Hypothalamus (tissue), 51 donors: Measurements from ENCODE around the gene CPSF3.

Experiments used
- DNase-seq, 51 donors: peaks; one replicate each; lab custom pipeline; 2025; lab: John Stamatoyannopoulos, UW

The CPSF3 gene

DNA sequence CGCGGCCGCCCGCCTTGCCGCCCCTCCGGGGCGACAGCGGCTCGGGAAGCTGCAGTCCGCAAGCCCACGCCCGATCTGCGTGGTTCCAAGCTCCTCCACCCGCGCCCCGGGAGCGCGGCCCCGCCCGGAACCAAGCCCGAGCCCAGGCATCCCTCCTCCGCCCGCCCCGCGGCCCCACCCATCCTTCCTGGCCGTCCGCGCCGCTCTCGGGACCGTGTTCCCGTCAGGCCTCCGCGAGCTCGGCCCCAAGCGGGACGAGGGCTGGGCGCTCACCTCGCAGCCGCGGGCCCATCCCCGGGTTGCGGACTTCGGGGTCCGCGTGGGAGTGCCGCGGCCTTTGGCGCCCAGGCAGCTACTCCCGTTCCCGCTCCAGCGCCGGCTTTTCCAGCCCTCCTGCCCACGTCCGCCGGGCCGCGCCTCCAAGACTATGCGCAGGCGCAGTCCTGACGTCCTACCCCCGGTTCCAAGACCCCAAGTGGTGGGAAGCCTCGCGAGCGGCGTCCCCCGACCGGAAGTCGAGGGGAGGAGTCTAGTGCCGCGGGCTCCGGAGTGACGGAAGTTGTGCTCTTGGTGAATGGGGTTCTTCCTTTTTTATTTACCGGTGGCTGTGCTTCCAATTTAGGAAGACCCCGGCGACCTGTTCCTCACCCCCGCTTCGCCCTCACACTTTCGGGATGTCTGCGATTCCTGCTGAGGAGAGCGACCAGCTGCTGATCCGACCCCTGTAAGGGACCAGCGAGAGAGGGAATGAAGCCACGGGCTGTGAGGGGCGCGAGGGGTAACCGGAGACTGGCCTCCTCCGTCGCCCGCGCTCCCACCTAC, at the start of gene CPSF3, which contains the start of gene ITGB1BP1:
CPSF3 (plus strand) TSS at position 555 of the 822 bp plus-strand sequence; CDS start at position 675, 120 bp downstream.
ITGB1BP1 (minus strand) TSS at position 429 of the 822 bp plus-strand sequence. CDS start 4,831 bp downstream, outside the sequence.
- peak; percentile 74 to 98 (median 95) for DNase-seq

DNA sequence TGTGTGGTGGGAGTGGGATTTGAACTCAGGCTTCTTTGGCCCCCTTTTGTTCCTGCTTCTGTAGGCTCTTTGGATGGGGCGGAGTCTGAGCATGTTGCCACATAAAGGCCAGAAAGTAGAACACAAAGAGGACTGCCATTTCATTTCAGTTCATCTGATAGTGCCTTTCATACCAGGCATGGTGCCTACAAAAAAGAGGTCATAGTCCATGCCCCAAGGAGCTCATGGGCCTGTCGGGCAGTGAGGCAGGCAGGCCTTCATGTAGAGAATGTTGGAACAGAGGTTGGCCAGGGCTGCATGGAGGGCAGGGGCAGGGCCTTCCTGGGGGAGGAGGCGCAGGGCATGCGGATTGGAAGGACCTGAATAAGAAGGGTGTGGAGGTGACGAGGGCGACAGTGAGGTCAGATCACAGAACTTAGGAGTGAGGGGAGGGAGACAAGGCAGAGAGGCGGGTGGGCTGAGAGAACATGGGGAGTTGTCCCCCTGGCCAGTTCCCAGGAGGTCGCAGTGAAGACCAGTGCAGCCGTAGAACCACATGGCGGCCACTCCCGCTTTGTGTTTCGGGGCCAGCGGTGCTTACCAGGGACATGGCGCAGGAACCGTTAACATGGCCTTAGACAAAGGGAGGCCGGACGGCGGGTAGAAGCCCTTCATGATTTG, 49.3 kb upstream of the CPSF3 start:
- DNase-seq = no peak

GRCh38 chr2:9375857-9376428, 47.5 kb upstream of the CPSF3 start:
- no peak for DNase-seq

GRCh38 chr2:9377461-9378097, 45.9 kb upstream of the CPSF3 start:
- no peak for DNase-seq

DNA sequence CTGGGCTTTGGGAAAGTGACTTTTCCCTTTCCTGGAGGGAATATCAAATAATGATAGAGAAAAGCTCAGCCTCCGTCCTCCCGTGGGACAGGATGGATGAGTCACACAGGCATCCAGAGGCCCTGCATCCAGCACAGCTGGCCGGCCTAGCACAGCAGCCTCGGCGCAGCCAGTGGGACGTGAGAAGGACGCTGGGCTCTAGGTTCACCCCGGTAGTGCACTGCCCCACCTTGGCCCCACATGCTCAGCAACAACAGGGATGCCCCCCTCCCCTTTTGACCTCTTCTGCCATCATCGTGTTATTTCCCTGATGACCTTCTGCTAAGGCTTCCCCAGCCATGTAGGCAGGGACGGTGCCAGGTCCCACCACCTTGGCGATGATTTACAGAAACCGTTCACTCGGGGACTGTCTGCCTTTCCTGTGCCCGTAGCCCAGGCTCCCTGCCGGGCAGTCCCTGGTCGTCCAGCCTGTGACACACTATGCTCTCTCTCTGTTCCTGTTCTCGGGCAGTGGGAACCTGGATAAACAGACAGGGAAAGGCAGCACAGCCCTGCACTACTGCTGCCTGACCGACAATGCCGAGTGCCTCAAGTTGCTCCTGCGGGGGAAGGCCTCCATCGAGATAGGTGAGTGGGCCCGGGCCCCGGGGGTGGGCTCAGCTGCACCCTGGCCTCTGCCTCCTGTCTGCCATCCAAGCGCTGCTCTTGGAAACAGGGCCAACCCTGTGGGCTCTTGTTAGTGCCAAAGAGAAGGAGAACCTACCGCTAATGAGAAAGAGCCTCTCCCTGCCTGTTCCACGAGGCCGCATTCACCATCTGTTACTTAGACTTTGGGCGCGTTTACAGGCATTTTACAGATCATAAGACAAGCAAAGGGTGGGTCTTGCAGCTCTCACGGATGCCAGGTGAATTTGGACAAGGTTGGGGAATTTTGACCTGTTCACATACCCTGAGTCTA, 44.7 kb upstream of the CPSF3 start:
- no peak for DNase-seq

GRCh38 chr2:9379391-9379755, 44.1 kb upstream of the CPSF3 start:
- no peak for DNase-seq

- DNase-seq = peak in 1 of 51 donors; percentile 22
These were observed 42.5 kb upstream of the CPSF3 start for GRCh38 chr2:9380702-9381628.

DNA sequence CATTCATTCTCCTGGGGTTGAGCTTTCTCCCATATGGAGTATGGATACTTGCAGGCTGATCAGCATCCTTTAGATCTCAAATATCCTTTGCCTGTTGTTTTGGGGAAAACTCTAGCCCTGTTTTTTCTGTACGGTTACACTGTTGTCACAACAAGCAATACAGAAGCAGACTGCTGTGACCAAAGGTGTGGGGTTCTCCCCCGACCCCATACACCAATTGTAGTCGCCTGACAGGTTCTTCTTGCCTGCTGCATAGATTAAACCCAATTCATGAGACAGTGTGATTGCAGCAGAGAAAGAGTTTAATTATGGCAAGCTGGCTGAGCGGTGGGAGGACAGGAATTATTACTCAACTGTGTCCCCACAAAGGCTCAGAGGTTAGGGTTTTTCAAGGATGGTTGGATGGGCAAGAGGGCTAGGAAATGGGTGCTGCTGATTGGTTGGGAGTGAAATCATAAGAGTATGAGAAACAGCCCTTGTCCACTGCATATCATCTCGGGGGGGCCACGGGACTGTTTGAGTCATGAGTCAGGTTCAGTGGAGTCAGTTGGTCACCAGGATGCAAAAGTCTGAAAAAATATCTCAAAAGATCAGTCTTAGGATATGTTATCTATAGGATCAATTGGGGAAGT, 40.7 kb upstream of the CPSF3 start:
- no peak for DNase-seq

DNA sequence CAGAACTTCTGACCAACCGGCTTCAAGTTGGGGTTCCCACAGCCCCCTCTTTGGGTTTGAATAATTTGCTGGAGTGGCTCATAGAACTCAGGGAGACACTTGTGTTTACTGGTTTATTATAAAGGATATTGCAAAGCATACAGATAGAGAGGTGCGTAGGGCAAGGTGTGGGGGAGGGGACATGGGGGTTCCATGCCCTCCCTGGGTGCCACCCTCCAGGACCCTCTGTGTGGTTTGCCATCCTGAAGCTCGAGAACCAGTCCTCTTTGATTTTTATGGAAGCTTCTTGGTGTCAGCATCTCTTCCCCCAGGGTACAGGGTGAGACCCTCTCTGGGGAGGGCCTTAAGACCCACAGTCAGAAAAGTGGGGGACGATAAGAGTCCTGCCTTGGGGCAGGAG, 38.9 kb upstream of the CPSF3 start:
- DNase-seq = no peak

- DNase-seq = no peak
These were observed 37.6 kb upstream of the CPSF3 start for GRCh38 chr2:9385841-9386240.

DNA sequence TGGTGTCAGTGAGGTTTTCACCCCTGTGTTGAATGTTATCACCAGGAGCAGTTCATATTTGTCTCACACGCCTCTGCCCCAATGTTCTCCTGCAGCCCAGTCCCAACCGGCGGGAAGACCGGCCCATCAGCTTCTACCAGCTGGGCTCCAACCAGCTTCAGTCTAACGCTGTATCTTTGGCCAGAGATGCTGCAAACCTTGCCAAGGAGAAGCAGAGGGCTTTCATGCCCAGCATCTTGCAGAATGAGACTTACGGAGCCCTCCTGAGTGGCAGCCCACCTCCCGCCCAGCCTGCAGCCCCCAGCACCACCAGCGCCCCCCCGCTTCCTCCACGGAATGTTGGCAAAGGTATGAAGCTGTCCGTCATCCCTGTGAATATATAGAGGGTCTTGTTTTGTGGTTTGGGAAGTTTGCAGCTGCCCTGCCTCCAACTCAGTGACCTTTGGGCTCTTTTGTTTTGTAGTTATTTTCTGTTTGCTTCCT, 35.2 kb upstream of the CPSF3 start:
- no peak for DNase-seq

DNA sequence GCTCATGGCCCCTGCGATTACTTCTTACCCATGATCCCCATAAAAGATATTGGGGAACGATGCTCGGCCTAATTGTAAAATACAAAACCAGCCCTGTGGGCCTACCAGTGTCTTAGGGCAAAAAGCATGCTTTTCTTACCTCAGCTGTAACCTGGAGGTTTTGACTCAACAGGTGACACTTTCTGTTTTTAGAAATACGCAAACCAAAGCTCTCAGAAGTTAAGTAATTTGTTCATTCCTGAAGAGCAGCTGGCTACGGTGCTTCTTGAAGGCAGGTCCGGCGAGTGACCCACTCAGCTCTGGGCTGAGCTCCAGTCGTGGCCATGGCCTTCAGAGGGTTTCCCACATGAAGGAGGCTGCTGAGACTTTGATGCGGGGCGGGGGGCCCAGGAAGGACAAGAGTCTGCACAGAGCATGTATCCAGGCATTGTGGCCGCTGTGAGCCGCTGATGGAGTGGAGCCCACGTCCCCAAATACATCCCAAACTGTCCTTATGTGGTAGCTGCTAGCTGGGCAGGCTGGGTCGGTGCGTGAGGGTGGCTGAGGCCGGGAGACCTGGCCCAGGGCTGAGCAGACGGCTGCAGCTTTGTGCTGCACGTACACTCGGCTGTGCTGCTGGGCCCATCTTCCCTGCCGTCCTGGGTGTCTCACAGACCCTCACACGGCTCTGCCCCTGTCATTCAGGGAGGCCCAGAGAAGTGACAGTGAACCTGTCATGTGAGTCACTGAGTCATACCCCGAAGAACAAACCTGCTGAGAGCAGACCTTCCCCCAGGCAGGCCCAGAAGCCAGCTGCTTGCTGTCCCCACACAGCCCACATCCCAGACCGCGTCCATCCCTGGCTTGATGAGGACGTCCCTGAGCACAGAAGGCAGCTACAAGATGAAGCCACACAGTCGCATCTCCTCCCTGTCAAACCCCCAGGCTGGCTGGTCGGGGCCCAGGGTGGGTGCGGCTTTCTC, 34.2 kb upstream of the CPSF3 start:
- DNase-seq = no peak

DNA sequence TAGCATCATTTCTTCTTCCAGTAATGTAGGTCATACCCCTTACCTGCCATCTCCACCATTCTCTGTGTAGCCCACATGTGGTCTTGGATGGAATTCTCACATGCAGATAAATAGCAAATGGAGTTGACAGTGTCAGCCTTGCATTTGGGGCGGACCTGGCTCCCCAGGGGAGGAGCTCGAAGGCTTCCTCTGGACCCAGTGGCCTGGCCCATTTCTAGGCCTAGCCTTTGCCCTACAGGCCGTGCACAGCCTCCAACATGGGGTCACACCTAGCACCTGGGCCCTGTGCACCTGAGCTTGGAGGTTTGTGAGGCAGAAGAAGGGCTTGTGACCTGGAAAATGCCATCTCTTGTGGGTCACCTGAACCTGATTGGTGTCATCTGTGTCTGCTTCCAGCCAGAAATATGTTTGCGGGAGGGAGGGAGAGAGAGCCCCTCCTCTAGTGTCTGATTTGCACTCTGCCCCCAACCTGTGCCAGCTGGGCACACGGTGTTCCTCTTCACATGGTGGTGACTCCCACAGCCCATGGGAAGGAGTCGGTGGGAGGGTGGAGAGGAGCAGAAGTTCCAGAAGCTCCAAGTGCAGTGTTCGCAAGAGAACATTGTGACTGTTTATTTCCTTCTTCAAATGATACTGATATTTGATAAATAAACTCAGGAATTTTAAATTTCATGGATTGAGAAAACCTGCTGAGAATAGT, 33.2 kb upstream of the CPSF3 start:
- DNase-seq = no peak

DNA sequence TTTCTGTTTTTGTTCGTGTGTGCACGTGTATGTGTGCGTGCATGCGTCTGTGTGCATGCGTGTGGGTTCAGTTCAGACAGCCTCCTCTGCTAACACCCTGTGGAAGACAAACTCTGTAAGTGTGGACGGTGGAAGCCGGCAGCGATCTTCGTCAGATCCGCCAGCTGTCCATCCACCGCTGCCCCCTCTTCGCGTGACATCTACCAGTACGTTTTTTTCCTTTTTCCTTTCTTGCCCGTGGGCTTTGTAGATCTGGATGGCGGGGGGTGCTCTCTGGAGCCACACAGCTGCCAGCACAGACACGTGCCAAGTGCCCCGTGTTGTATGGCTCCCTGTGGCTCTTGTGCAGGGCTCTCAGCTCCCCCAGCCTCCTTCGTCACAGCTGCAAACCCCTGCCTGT, 32.5 kb upstream of the CPSF3 start:
- no peak for DNase-seq

DNA sequence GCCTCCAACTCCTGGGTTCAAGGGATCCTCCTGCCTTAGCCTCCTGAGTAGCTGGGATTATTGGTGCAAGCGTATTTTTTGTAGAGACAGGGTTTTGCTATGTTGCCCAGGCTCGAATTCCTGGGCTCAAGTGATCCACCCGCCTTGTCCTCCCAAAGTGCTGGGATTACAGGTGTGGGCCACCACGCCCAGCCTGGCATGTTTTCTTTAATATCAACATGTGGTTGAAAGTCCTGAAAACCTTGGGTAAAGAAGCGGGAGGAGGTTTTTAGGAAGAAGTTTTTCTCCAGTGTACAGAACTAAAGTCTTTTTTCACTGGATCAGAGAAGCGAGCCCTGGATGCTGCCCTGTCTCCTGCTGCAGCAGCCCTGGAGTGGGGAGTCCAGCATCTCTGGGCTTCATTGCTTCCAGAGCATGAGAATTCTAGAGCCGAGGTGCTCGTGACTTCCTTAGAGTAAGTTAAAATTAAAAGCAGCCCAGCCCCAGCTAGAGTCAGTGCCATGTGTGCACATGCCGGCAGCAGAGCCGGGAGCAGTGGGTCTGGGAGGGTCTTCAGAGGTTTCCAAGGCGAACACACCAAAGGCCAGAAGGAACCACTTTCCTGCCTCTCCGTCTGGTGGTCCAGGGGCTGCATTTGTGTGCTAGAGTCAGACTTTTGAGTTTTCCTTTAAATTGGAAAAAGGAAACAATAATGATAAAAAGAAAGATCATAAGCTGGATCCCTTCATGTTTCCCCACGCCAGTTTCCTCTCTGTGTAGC, 31.3 kb upstream of the CPSF3 start:
- DNase-seq = no peak
